Measurements from ENCODE around the gene OXTR.

Gene OXTR

GRCh38 chr3:8767256-8767666 is 2.2 kb downstream of the OXTR start:
- no peak for DNase-seq

- DNase-seq, result no peak
These were observed 3.3 kb downstream of the OXTR start for GRCh38 chr3:8766148-8766547.

- no peak for DNase-seq
These were observed 3.9 kb downstream of the OXTR start for GRCh38 chr3:8765528-8765927.

DNA sequence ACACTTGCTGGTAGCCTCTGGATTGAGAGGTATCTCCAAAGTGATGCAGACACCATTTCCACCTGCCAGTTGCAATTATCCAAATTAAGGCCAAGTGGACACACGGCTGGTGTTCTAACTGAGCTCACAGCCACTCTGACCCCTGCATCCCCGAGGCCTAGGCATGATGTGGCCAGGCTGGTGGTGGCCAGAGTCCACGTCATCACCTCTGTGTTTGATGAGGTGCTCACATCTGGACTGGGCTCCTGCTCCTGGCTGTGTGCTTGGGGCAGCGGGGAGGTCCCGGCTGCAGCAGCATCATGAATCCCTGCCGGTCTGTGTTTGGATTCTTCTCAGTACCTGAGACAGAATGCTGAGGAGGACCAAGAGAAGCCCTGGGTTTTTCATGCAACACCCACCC is 4.9 kb downstream of the OXTR start:
- DNase-seq, result no peak

DNA sequence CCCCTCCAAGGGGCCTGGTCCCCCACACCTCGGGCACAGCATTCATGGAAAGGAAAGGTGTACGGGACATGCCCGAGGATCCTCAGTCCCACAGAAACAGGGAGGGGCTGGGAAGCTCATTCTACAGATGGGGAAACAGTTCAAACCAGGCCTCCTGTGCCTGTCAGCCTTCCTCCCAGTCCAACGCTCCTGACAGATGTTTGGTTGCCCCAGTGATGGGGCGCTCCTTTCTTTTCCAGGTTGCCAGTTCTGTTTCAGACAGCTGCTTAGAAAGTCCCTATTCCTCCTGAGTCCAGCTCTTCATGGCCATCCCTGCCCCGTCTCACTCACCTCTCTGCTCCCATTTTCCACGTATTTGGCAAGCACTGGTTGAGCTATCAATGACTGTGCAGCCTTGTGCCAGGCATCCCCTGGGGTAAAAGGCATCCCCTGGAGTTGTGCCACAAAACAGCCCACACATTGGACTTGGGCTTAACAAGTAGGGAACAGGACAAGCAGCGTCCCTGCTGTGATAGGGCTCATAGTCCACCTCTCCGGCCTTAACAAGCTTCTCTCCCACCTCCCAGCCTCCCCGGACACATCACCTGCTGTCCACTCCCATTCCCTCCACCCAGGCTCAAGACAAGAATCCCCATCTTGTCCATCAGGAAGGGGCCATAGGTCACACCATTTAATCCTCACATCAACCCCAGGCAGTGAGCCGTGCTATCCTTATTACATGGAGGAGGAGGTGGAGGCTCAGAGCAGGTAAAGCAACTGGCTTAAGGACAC is 6.6 kb downstream of the OXTR start:
- no peak for DNase-seq

- no peak for DNase-seq
These were observed 7.5 kb downstream of the OXTR start for GRCh38 chr3:8761866-8762265.

- no peak for DNase-seq
These were observed 8.9 kb downstream of the OXTR start for GRCh38 chr3:8760506-8760905.

- DNase-seq, result no peak
These were observed 9.3 kb downstream of the OXTR start for GRCh38 chr3:8760091-8760490.

DNA sequence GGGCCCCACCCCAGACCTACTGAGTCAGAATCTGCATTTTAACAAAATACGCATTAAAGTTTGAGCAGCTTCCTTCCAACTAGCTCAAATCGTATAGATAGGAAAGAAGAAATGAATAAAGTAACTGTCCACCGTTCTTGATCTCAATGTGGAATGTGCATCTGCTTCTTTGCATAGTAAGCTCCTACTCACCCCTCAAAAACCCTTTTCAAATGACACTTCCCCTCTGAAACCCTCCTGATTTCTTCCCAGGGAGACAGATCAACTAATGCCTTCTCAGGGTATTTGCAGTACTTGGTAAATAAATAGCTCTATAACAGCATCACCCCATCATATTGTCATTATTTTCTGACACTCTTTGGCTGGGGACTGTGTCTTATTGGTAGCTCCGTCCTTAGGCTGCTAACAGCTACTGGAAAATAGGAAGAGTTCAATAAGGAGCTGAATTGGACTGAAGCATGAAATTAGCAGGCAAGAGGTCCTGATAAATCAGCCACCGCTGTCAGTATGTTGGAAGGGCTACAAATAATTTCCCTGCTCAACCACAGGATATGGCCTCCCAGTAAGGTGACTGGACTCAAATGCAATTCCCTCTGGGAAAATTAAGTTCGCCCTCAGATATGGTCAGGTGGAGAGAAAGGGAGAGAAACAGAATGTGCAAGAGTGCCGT is 10.2 kb downstream of the OXTR start:
- no peak for DNase-seq

- no peak for DNase-seq
These were observed 11.6 kb downstream of the OXTR start for GRCh38 chr3:8757551-8758518.

DNA sequence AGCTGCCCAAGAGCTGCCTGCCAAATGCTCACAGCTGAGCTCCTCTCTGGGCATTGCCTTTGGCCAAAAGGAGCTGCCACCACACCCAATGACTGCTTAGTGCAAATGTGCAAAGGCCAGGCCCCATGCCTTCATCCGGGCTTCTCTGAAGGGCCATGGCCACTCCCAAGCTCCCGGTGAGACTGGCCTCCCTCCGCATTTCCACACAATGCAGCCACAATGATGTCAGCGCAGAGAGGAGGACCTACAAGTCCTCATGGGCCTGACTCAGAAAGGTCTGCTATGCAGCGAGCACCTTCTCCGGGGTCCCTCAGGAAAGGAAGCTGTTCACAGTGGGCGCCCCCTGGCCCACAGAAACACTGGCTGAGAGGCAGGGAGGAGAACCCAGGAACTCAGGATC is 12.7 kb downstream of the OXTR start:
- no peak for DNase-seq

DNA sequence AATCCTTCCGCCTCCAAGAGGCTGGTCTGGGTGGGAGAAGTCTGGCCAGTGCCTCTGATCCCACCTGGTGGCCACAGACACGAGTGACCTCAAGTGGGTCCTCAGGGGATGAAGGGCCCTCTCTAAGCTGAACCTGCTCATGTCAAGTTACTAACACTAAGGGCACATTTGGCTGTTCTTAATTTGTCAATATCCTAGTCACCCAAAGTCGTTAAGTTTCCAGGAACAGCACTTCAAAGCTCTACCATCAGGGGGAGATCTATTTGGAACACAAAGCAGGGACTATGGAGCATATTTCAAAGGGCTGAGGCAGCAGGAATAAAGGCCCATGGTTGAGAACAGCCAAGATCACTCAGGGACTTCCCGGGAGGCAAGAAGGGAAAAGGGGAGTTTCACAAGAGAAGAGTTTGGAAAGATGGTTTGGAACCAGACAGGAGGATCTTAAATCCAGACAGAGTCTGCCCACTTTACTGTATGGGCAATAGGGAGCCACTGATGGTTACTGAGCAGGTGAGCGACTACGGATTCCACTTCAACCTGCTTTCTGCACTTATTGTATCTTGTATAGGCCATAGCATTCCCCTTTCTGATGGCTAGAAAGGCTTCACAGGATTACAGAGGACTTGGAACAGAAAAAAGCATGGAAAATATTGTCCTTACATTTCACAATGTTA is 13.7 kb downstream of the OXTR start:
- no peak for DNase-seq

GRCh38 chr3:8755097-8755496 is 14.3 kb downstream of the OXTR start:
- DNase-seq, result no peak

- DNase-seq, result no peak
These were observed 16.6 kb downstream of the OXTR start for GRCh38 chr3:8752832-8753231.

DNA sequence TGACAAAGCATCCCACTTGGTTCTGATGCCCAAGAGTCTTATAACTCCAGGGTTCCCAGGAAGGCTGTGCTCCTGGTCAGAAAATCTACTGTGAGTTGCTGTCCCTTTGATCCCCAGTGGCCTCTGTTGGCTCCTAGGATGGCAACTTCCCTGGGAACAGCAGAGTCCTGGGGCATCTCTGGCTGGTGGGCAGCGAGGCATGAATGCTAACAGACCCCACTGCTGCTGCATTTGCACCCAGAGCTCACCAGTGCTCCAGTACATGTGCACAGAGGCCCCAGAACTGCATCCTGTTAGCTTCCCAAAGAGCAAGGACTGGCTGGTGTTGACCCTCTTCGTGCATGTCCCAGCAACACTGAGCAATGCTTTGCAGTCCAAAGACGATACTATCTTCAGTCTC is 20.1 kb downstream of the OXTR start:
- no peak for DNase-seq

GRCh38 chr3:8746780-8747345 is 22.6 kb downstream of the OXTR start:
- no peak for DNase-seq

DNA sequence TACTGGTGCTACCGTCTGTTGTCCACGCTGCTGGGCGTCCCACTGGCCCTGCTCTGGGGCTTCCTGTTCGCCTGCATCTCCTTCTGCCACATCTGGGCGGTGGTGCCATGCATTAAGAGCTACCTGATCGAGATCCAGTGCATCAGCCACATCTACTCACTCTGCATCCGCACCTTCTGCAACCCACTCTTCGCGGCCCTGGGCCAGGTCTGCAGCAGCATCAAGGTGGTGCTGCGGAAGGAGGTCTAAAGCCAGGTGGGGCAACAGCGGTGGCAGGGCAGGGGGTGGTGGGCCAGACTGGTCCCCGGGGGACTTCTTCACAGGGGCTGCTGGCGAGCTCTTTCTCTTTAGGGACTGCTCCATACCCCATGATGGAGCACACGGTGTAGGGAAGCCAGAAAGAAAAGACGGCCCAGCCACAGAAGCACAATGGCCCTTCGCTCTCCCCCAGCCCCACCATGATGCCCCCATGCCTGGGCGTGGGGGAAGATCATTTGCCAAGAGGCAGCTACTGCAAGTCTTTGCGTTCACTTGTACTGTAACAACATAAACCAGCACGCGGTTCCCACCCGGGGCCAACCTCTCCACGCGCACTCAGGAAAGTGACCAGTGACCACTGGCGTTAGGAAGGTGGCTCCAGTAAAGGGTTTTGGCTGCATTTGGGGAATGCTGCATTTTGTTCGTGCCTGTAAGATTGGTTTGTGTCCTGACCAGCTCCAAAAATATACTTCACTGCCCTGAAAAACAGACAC is 23.6 kb downstream of the OXTR start:
- DNase-seq, result no peak

- DNase-seq, result no peak
These were observed 25.5 kb downstream of the OXTR start for GRCh38 chr3:8743911-8744310.

DNA sequence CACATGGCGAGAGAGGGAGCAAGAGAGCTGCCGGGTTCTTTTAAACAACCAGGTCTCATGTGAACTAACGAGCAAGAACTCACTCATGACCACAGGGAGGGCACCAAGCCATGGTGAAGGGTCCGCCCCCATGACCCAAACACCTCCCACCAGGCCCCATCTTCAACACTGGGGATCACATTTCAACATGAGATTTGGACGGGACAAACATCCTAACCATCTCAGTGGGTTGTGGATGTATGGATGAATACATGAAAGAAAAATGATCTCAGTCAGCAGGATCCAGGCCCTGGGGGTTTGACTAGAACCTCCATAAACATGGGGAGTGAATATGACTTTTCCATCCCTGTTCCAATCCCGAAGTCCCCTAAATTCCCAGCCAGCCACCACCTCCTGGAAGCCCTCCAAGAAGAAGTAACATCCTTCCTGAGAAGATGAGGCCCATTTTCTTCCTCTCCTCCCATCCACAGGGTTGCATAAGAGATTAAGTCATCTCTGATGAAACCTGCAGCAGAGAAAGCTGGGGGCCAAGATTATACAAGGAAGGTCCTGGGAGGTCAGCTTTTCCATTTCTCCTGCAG is 26.3 kb downstream of the OXTR start:
- no peak for DNase-seq

DNA sequence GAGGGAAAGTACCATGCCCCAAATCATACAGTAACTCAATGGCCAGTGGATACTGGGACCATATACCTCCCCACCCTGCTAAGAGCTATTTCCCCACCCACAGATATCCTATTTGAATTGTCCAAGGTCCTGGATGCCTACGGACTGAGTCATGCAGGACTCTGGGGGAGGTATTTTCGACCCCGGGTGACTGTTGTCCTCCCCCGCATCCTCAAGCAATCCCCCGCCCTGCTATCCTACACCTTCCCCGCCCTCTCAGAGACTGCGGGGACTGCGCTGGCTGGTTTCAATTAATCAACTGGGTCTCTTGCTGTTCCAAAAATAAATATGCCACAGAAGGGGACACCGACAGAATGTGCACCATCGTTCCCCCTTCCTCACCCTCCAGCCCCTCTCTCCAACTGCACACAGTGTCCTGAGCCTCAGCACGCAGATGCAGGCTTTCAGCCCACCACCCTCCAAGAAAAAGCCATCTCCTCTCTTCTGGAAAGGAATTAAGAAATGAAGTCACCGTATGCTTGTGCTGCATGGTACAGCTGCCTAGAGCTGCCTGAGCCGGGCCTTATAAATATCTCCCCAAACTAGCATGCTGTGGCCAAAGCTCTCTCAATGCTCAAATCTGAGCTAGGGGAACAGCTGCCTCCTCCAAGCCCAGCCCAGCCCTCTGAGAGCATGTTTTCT is 27.7 kb downstream of the OXTR start:
- no peak for DNase-seq

All from stimulated activated CD4-positive, alpha-beta T cell treated with anti-CD3 and anti-CD28 coated beads, Interleukin-2, amount 100 ng/mL, for 24 hours (primary cell).